Measurements from ENCODE around the gene CDKL5.
A peak's percentile ranks its signal among the peaks of the same experiment; 100 is the strongest.

CDKL5 gene

DNA sequence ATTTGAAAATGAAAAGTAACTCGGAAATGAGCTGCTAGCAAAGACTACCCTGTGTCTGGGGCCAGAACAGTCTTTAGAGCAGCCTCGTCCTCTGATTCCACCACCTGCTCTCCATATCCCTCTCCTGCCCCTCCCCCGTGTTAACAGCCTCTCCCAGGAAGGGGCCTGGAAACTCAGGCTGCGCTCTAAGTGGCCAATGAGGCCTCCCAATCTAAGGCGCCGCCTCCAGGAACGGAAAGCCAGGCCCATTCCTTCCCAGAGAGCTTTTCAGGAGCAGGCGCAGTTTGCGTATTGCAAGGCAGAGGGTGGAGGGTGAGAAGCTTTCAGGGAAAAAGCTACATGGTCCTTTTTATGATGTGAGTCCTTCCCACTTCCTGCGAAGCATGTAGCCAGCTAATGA lies 215.3 kb downstream of the CDKL5 start:
- DNase-seq (ENCODE audit: extremely low read depth in 1 of 2, low read depth in 1 of 2): no peak

DNA sequence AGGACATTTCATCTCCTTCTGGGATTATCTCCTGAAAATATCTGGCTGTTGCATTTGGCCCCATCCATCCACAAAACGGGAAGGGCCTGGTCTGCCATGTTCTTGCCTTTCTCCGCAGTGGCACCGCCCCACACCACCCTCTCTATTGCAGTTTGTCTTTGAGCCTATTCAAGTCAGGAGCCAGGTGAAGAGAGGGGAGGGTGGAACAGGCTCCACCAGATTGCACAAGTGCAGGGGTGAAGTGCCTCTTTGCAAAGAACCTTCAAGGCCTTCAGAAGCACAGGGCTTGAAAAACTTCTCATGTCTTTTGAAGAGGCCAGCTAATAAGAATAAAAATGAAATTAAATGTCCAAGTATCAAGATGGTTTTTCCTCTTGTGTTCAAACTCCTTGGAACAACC lies 217.8 kb downstream of the CDKL5 start:
- no peak for DNase-seq (ENCODE audit: extremely low read depth in 1 of 2, low read depth in 1 of 2)

- DNase-seq (ENCODE audit: extremely low read depth in 1 of 2, low read depth in 1 of 2): no peak
Observed at GRCh38 chrX:18643853-18644252, 218.4 kb downstream of the CDKL5 start.

DNA sequence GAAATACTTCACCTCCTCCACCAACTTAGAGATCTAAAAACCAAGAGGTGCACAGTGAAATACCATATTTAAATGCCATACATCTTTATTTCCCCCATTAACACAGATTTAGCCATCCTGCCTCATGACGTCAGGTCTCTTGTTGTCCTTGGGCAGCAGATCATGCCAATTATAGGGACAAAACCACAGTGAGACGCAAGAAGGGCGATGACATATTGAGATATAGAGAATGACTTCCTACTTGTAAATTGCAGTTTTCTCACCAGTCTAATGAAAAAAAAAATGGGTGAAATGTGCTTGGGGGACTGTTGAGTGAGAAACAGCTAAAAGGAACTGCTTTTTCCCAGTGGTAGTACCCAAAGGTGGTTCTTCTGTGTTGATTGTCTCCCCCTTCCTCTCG lies 222.2 kb downstream of the CDKL5 start:
- DNase-seq (ENCODE audit: extremely low read depth in 1 of 2, low read depth in 1 of 2): no peak

DNA sequence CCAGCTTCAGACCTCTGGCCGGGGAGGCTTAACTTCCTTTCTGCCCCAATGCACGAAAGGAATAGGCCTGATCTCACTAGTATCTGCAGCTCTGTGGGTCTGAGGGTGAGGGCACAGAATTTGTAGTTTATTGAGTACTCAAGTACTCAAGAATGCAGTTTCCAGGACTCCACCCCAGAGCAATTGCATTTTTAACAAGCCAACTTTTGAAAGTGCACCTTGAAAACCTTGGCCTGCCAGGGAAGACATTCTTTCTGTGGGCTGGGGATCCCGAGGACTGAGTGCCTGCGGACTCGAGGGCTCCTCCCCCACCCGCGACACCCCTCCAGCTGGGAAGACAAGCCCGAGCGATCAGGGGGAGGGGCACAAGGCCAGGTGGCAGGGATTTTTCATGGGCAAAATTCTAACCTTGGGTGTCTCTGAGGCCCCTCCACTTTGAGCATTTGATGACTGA lies 224.1 kb downstream of the CDKL5 start:
- DNase-seq (ENCODE audit: extremely low read depth in 1 of 2, low read depth in 1 of 2): no peak

DNA sequence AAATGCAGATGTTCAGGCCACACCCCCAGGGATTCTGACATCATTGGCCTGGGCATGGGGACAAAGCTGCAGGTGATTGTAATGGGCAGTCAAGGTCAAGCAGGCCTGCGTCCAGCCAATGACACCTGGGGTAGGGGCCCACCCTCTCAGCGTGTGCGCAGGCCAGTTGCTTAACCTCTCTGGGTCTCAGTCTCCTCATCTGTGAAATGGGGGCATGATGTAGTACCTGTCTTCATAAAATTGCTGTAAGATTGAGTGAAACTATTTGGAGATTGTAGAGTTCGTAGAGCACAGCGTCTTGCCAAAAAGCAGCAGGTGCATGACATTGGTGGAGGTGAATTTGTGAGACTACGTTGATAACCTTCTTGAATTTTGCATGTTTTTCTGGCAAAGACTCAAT lies 225.3 kb downstream of the CDKL5 start:
- no peak for DNase-seq (ENCODE audit: extremely low read depth in 1 of 2, low read depth in 1 of 2)

DNA sequence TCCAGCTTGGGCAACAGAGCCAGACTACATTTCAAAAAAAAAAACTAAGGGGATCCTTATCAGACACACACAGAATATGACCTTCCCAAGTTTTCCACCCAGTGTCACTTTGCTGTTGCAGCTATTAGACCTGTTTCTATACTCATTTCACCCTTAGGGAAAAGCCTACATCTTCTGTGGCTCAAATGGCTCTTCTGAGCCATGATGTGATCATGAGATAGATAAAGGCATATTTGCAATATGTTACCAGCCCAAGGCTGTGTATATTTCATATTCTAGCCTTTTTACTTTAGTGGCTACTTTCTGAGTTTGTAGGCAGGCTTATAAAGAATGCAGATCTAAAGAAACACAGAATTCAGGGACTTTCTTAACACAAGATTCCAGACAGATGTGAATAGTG lies 227.2 kb downstream of the CDKL5 start:
- DNase-seq (ENCODE audit: extremely low read depth in 1 of 2, low read depth in 1 of 2): no peak

DNA sequence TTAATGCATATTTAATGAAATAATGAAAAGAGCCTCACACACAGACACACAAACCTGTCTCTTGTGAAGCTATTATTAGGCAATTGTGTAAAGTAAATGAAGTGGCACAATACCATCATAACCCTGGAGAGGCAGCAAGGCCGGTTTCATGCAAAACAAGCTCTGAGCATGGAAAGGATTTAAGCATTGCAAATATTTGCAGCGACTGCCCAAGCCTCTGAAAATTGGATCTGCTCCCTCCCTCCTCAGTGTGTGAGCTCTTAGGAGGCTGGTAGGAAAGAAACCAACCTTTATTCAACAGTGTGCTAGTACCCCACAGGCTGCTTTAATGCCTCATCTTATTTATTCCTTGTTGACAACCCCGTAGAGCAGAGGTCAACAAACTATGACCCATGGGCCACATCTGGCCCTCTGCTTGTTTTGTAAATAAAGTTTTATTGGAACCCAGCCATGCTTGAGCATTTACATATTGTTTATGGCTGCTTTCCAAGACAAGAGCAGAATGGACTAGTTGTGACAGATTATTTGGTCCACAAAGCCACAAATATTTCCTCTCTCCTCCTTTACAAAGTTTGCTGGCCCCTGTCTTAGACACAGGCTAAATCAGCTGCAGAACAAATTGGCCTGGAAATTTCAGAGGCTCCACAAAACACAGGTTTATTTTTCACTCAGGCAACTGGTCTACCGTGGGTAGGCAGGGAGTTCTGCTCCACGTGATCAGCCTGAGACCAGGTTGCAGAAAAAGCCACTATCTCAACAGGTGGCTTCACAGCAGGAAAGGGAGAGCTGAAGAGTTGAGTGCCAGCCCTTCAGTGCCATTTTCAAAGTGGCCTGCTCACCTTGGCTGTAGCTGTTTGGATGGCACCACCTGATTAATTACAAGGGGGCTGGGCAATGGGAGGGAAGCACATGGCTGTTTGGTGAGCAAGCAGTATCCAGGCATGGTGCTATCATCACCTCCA lies 229.7 kb downstream of the CDKL5 start:
- no peak for DNase-seq (ENCODE audit: extremely low read depth in 1 of 2, low read depth in 1 of 2)

DNA sequence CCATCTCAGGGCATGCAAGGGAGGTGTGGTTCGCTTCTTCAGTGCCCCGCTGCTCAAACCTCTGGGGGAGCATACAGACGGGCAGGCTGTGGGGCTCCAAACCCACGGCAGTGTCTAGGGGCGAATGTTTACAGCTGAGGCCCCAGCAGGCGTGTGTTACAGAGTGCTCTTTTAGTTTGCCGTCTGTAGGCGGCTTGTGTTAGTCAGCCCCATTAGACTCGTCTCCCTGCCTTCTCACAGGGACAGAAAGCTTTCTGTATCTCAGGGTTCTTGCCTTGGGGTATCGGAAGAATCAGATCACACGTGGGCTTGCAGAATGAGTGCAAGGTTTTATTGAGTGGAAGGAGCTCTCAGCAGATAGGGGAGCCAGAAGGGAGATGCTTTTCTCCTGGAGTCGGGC lies 235.9 kb downstream of the CDKL5 start:
- no peak for DNase-seq (ENCODE audit: extremely low read depth in 1 of 2, low read depth in 1 of 2)

GRCh38 chrX:18664947-18665346 lies 239.5 kb downstream of the CDKL5 start:
- no peak for DNase-seq (ENCODE audit: extremely low read depth in 1 of 2, low read depth in 1 of 2)

GRCh38 chrX:18666614-18667013 lies 241.2 kb downstream of the CDKL5 start:
- no peak for DNase-seq (ENCODE audit: extremely low read depth in 1 of 2, low read depth in 1 of 2)

DNA sequence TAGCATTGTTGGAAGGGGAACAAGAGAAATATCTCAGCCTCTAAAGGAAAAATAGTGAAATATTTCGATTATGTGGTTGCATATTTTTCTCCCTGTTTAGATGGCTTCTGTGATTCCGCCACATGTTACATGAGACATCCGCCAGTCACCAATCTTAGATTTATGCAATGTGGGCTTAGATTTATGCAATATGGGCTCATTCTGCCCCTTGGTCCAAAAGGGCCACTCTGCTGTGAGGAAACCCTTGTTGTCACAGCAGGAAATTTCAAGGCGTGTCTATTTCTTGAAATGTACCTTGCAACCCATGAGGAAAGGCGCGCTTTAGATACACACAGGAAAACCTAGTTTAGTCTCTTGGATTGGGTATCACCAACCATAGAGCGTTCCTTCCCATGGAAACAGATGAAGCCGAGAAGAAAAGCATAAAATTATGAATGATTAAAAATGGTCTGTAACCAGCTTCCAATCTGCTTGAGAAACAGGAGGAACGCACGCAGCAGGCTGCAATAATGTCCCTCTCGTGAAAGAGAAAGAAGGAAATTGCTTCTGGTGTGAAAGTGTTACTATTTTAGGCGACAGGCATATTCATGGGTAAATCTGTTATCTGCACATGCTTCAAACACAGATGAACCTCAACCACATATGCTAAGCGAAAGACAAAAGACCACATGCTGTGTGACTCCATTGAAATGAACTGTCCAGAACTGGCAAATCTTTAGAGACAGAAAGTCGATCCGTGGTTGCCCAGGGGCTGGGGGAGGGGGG lies 242.8 kb downstream of the CDKL5 start:
- DNase-seq (ENCODE audit: extremely low read depth in 1 of 2, low read depth in 1 of 2): no peak

DNA sequence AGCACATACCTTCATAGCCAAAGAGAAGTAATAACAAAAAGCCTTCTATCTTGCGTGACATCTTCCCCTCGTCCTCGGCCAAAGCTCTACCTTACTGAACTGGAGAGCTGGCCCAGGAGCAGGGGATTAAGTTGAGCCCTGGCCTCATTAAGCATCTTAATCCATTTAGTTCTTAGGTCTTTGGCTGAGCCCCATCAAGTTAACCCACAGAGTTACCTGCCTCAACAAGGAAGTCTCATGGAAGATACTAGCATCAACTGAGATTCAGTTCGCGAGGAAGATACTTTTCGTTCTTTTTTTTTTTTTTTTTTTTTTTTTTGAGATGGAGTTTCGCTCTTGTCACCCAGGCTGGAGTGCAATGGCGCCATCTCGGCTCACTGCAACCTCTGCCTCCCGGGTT lies 246.6 kb downstream of the CDKL5 start, which contains the start of gene RS1:
Gene RS1, minus strand, starts transcription at position 101 of the 400 bp plus-strand sequence. Its CDS starts 40 bp downstream, at position 61.
- DNase-seq (ENCODE audit: extremely low read depth in 1 of 2, low read depth in 1 of 2): no peak

DNA sequence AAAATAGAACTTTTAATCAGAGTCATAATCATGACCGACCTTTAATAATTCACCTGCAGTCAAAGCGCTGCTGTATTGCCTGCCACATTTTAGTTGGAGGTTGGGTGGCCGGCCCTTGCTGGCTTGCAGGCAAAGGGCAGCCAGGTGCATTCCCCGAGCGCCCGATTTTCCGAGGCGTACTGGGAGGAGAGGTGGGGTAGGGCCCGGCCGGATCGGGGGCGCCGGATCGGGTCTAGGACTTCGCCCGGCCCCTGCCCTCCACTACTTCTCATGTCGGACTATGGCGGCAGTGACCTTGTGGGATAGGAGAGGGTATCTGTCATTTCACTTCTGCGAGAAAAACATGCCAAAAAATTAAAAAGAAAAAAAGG lies 249.0 kb downstream of the CDKL5 start:
- peak in 1 of 2 donors; percentile 1 for DNase-seq (ENCODE audit: extremely low read depth in 1 of 2, low read depth in 1 of 2)

GRCh38 chrX:18674788-18675735 lies 249.7 kb downstream of the CDKL5 start:
- peak; percentile 33 to 45 for DNase-seq (ENCODE audit: extremely low read depth in 1 of 2, low read depth in 1 of 2)

DNA sequence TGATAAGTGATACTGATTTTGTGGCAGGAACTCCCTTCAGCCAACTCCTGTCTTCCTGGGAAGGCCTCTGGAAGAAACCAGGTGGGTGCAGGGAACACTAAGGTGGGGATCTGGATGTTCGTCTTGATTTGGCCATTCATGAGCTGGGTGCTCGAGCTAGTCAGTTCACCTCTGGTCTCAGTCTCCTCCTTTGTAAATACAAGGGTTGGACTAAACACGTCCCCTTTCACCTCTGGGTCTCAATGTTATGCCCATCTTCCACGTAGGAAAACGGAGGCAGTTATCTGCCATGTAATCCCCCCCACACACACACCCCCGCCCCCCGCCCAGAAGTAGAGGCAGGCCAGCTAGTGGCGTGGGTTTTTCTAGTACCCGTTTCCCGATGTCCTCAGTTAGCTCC lies 250.6 kb downstream of the CDKL5 start:
- no peak for DNase-seq (ENCODE audit: extremely low read depth in 1 of 2, low read depth in 1 of 2)

GRCh38 chrX:18676470-18676869 lies 251.1 kb downstream of the CDKL5 start:
- DNase-seq (ENCODE audit: extremely low read depth in 1 of 2, low read depth in 1 of 2): no peak

GRCh38 chrX:18677161-18677869 lies 251.9 kb downstream of the CDKL5 start:
- no peak for DNase-seq (ENCODE audit: extremely low read depth in 1 of 2, low read depth in 1 of 2)

DNA sequence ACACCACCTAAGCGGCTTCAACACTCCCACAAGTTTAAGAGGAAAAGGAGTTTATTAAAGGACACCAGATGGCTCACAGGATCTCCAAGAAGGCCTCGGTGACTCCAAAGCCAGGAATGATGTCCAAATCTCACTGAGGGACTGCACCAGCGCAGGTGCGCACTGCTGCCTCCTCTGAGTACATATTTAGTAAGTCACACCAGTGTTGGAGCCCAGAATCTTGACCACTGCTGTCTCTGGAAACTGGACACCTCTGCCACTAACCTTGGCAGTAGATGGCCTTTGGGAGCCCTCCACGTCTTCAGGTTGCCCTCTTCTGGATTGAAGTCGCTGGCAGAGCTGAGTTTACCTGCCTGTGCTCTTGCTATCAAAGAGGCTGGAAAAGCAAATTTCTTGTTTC lies 256.6 kb downstream of the CDKL5 start:
- DNase-seq (ENCODE audit: extremely low read depth in 1 of 2, low read depth in 1 of 2): no peak

DNA sequence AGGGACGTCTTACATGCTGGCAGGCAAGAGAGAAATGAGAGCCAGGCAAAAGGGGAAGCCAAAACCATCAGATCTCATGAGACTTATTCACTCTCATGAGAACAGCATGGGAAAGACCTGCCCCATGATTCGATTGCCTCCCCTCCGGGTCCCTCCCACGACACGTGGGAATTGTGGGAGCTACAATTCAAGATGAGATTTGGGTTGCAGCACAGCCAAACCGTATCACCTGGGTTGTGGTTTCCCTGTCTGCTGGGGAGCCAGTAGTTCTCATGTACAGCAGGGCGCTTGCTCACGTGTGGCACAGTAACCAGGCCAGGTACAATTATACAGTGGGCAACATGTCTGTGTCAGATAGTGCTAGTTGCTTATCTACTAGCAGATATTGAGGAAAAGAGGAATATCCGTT lies 257.6 kb downstream of the CDKL5 start:
- no peak for DNase-seq (ENCODE audit: extremely low read depth in 1 of 2, low read depth in 1 of 2)
